ENCODE data around the gene CLDN10. TPM values are rescaled to one million over a fixed set of nuclear protein-coding genes. Genes with fewer than 3 reads are reported as not detected.

Gene CLDN10
- total RNA-seq, 1 donor from 2014 or later: not detected

DNA sequence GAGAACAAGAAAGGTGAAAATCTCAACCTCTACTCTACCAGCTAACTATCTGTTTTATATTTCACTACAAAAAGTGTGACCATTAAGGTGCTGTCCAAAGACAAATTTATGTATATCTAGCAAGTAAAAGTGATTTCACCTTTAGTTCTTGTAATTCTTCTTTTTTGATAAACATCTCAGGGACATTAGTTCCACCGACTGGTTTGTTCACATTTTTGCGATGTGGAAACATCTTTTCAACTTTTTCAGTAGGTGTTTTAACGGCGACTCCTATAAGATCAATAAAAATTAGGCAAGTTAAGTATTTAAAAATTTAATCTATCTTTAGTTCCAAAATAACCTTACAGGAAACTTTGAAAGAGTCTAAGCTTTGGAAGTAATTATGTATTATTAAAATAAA, 33.3 kb downstream of the CLDN10 start:
- intact Hi-C loops (cut with micrococcal nuclease): no loop called here
- H3K4me3 Mint-ChIP-seq: no peak overlapping the region
- no peaks in the 10 kb centered on the region for H3K4me1 Mint-ChIP-seq (ENCODE audit: low read depth)
- no peaks in the 10 kb centered on the region for H3K36me3 Mint-ChIP-seq (ENCODE audit: low read depth)
- DNase-seq (ENCODE audit: low spot score): no peak
- H3K27ac Mint-ChIP-seq: no peak overlapping the region
- H3K9me3 Mint-ChIP-seq: no peaks in the 10 kb centered on the region
- peaks cover 2% of the 10 kb centered on the region for H3K27me3 Mint-ChIP-seq (ENCODE audit: insufficient read depth)

GRCh38 chr13:95588134-95588533, 35.6 kb downstream of the CLDN10 start:
- intact Hi-C loops (cut with micrococcal nuclease): no loop called here
- peaks cover 2% of the 10 kb centered on the region for H3K27me3 Mint-ChIP-seq (ENCODE audit: insufficient read depth)
- no peaks in the 10 kb centered on the region for H3K36me3 Mint-ChIP-seq (ENCODE audit: low read depth)
- DNase-seq (ENCODE audit: low spot score): no peak
- H3K4me3 Mint-ChIP-seq: no peak overlapping the region
- no peak overlapping the region for H3K27ac Mint-ChIP-seq
- no peaks in the 10 kb centered on the region for H3K9me3 Mint-ChIP-seq
- no peaks in the 10 kb centered on the region for H3K4me1 Mint-ChIP-seq (ENCODE audit: low read depth)

GRCh38 chr13:95588721-95589120, 36.2 kb downstream of the CLDN10 start:
- no peaks in the 10 kb centered on the region for H3K4me1 Mint-ChIP-seq (ENCODE audit: low read depth)
- no peaks in the 10 kb centered on the region for H3K36me3 Mint-ChIP-seq (ENCODE audit: low read depth)
- no peak overlapping the region for H3K4me3 Mint-ChIP-seq
- H3K9me3 Mint-ChIP-seq: no peaks in the 10 kb centered on the region
- intact Hi-C loops (cut with micrococcal nuclease): no loop called here
- no peak overlapping the region for H3K27ac Mint-ChIP-seq
- no peak for DNase-seq (ENCODE audit: low spot score)
- peaks cover 2% of the 10 kb centered on the region for H3K27me3 Mint-ChIP-seq (ENCODE audit: insufficient read depth)

GRCh38 chr13:95593462-95593861, 40.9 kb downstream of the CLDN10 start:
- no peak overlapping the region for H3K27ac Mint-ChIP-seq
- no peaks in the 10 kb centered on the region for H3K4me1 Mint-ChIP-seq (ENCODE audit: low read depth)
- no peak for DNase-seq (ENCODE audit: low spot score)
- H3K4me3 Mint-ChIP-seq: no peak overlapping the region
- no peaks in the 10 kb centered on the region for H3K9me3 Mint-ChIP-seq
- intact Hi-C loops (cut with micrococcal nuclease): no loop called here
- H3K36me3 Mint-ChIP-seq (ENCODE audit: low read depth): no peaks in the 10 kb centered on the region
- H3K27me3 Mint-ChIP-seq (ENCODE audit: insufficient read depth): peaks cover 2% of the 10 kb centered on the region

DNA sequence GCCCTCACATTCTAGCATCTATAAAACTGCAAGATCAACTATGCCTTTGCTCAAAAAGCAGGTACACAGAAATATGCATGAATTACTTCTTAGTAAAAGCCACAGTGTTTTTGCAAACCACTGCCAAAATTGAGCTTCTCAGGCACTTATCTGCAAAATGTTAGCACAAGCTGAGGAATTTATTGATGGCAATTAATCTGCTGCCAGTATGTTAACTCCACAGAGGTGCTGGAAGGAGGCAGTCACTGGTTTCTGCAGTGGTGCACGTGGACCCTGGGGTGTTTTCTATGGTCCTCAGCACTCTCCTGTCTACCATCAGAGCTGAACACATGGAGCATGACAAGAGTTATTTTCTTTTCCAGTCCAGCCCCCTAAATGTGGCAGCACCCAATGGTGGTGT, 44.2 kb downstream of the CLDN10 start:
- intact Hi-C loops (cut with micrococcal nuclease): no loop called here
- no peaks in the 10 kb centered on the region for H3K4me1 Mint-ChIP-seq (ENCODE audit: low read depth)

DNA sequence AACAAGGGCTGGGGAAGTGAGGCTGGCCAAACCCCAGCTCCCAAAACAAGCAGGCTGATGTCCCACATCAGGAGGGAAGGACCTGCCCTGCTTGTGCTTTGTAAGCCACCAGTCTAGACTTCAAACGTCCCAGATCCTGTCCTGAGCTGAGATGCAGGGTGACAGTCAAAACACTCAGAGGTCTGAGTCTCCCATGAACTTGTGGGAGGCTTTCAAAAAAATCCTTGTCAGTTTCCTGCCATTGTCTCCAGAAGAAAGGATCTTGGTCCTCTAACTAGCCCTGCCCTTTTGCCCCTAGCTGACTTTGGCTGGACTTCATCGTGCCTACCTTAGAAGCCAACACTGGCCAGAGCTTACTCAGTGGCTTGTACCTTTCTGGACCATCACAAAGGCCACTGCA, 48.7 kb downstream of the CLDN10 start:
- intact Hi-C loops (cut with micrococcal nuclease): no loop called here

More for the DNA sequence above, 44.2 kb downstream of the CLDN10 start:
- Mint-ChIP-seq H3K4me3 (no peak overlapping the region), H3K36me3 (ENCODE audit: low read depth) (no peaks in the 10 kb centered on the region), H3K27ac (no peak overlapping the region), H3K9me3 (no peaks in the 10 kb centered on the region), H3K27me3 (ENCODE audit: insufficient read depth) (peaks cover 2% of the 10 kb centered on the region)
- no peak for DNase-seq (ENCODE audit: low spot score)

GRCh38 chr13:95601906-95602305, 49.4 kb downstream of the CLDN10 start:
- no peak for DNase-seq (ENCODE audit: low spot score)
- no peak overlapping the region for H3K27ac Mint-ChIP-seq
- H3K4me1 Mint-ChIP-seq (ENCODE audit: low read depth): no peaks in the 10 kb centered on the region
- H3K9me3 Mint-ChIP-seq: no peaks in the 10 kb centered on the region
- no peaks in the 10 kb centered on the region for H3K36me3 Mint-ChIP-seq (ENCODE audit: low read depth)
- peaks cover 1% of the 10 kb centered on the region for H3K27me3 Mint-ChIP-seq (ENCODE audit: insufficient read depth)
- no peak overlapping the region for H3K4me3 Mint-ChIP-seq
- intact Hi-C loops (cut with micrococcal nuclease): no loop called here

More for the DNA sequence above, 48.7 kb downstream of the CLDN10 start:
- no peak for DNase-seq (ENCODE audit: low spot score)
- H3K4me1 Mint-ChIP-seq (ENCODE audit: low read depth): no peaks in the 10 kb centered on the region
- H3K36me3 Mint-ChIP-seq (ENCODE audit: low read depth): no peaks in the 10 kb centered on the region
- H3K27me3 Mint-ChIP-seq (ENCODE audit: insufficient read depth): peaks cover 3% of the 10 kb centered on the region
- no peak overlapping the region for H3K4me3 Mint-ChIP-seq
- H3K27ac Mint-ChIP-seq: no peak overlapping the region
- no peaks in the 10 kb centered on the region for H3K9me3 Mint-ChIP-seq

GRCh38 chr13:95603887-95604555, 51.5 kb downstream of the CLDN10 start:
- H3K4me1 Mint-ChIP-seq (ENCODE audit: low read depth): no peaks in the 10 kb centered on the region
- peaks cover 5% of the 10 kb centered on the region for H3K27me3 Mint-ChIP-seq (ENCODE audit: insufficient read depth)
- intact Hi-C loops (cut with micrococcal nuclease): no loop called here
- no peak overlapping the region for H3K4me3 Mint-ChIP-seq
- DNase-seq (ENCODE audit: low spot score): no peak
- no peaks in the 10 kb centered on the region for H3K9me3 Mint-ChIP-seq
- no peaks in the 10 kb centered on the region for H3K36me3 Mint-ChIP-seq (ENCODE audit: low read depth)
- no peak overlapping the region for H3K27ac Mint-ChIP-seq

GRCh38 chr13:95604556-95604915, 52.0 kb downstream of the CLDN10 start:
- DNase-seq (ENCODE audit: low spot score): no peak
- Mint-ChIP-seq H3K4me1 (ENCODE audit: low read depth) (no peaks in the 10 kb centered on the region), H3K36me3 (ENCODE audit: low read depth) (no peaks in the 10 kb centered on the region), H3K27me3 (ENCODE audit: insufficient read depth) (peaks cover 5% of the 10 kb centered on the region), H3K27ac (no peak overlapping the region), H3K4me3 (no peak overlapping the region), H3K9me3 (no peaks in the 10 kb centered on the region)
- intact Hi-C loops (cut with micrococcal nuclease): no loop called here

- no peak for DNase-seq (ENCODE audit: low spot score)
- H3K9me3 Mint-ChIP-seq: no peaks in the 10 kb centered on the region
- H3K27ac Mint-ChIP-seq: no peak overlapping the region
- no peaks in the 10 kb centered on the region for H3K36me3 Mint-ChIP-seq (ENCODE audit: low read depth)
- peaks cover 7% of the 10 kb centered on the region for H3K27me3 Mint-ChIP-seq (ENCODE audit: insufficient read depth)
- intact Hi-C loops (cut with micrococcal nuclease): no loop called here
- no peaks in the 10 kb centered on the region for H3K4me1 Mint-ChIP-seq (ENCODE audit: low read depth)
- no peak overlapping the region for H3K4me3 Mint-ChIP-seq
Measured at GRCh38 chr13:95605448-95606125, 53.1 kb downstream of the CLDN10 start.

GRCh38 chr13:95607366-95607765, 54.8 kb downstream of the CLDN10 start:
- Mint-ChIP-seq H3K36me3 (ENCODE audit: low read depth) (no peaks in the 10 kb centered on the region), H3K27ac (no peak overlapping the region), H3K4me3 (no peak overlapping the region), H3K4me1 (ENCODE audit: low read depth) (no peaks in the 10 kb centered on the region), H3K27me3 (ENCODE audit: insufficient read depth) (peaks cover 5% of the 10 kb centered on the region), H3K9me3 (no peaks in the 10 kb centered on the region)
- intact Hi-C loops (cut with micrococcal nuclease): no loop called here
- no peak for DNase-seq (ENCODE audit: low spot score)

DNA sequence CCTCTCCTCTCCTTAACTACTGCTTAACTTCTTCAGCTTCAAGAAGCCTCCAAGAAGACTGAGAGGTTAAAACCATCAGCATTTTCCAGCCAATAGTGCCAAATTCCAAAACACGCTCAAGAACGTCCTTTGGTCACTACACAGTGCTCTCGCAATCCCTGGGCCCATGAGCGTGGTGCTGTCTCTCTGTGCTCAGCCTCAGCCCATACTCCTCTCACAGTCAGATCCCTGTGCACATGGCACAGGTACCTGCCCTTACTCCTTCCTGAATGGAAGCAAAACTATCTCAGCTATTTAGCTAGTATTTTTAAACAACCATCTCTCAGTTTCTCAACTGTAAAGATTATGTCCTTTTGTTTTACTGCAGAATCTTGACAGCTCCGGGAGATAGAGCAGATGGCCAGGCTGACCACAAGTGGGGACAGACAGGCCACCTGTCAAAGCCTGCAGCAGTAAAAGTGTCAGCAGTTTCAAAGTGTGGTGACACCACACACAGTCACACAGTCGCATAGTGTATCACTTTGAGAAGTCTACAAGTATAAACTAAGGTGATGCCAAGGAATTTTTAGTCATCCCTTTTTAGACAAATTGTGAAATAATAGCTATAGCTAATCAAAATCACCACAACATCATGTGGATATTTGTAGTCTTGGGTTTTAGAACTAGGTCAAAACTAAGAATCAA, 56.3 kb downstream of the CLDN10 start:
- Mint-ChIP-seq H3K27me3 (ENCODE audit: insufficient read depth) (peaks cover 5% of the 10 kb centered on the region), H3K27ac (no peak overlapping the region), H3K4me1 (ENCODE audit: low read depth) (no peaks in the 10 kb centered on the region), H3K4me3 (no peak overlapping the region), H3K9me3 (no peaks in the 10 kb centered on the region), H3K36me3 (ENCODE audit: low read depth) (no peaks in the 10 kb centered on the region)
- intact Hi-C loops (cut with micrococcal nuclease): no loop called here
- DNase-seq (ENCODE audit: low spot score): no peak

DNA sequence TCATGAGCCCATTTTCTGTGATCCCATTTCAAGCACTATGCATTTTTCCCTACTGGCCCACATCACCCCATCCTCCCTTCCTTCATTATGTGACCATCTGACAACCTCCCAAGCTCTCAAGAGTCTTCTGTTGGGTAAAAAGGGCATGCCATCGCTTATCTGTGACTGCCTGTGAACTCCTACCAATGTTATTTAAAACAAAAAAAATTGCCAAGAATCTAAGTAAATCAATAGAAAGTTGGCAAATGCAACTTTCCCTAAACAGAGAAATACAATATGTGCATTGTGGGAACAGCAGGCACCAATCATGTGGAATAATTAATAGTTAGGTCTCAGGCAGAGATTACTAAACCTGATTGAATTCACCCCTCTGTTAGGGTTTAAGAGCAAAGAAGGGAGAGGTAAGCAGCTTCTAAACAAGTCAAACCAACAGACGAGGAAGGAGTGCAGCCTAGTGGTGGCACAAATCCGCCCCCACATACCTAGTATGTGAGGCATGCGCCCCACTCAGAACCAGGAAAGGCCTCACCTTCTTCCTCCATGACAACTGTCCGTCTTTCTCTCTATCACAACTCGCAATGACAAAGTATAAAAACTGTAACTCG, 62.2 kb downstream of the CLDN10 start:
- DNase-seq (ENCODE audit: low spot score): no peak
- no peaks in the 10 kb centered on the region for H3K36me3 Mint-ChIP-seq (ENCODE audit: low read depth)
- peaks cover 2% of the 10 kb centered on the region for H3K27me3 Mint-ChIP-seq (ENCODE audit: insufficient read depth)
- H3K4me3 Mint-ChIP-seq: no peak overlapping the region
- intact Hi-C loops (cut with micrococcal nuclease): no loop called here
- no peaks in the 10 kb centered on the region for H3K4me1 Mint-ChIP-seq (ENCODE audit: low read depth)
- H3K9me3 Mint-ChIP-seq: no peaks in the 10 kb centered on the region
- no peak overlapping the region for H3K27ac Mint-ChIP-seq
